Glutamatergic neuron (in vitro differentiated cells): ENCODE measurements around the gene RAP1A. TPM values are rescaled to one million over a fixed set of nuclear protein-coding genes. Genes with fewer than 3 reads are reported as not detected.

Source experiments
- DNase-seq: peaks from one replicate; pipeline ENCODE4 v3.0.0; 2022
- H3K27ac Mint-ChIP-seq: one replicate; pipeline ENCODE4 v1.8.0; 2020; ENCODE audit warnings: mild to moderate bottlenecking, mixed read lengths, inconsistent platforms; ENCODE audit not compliant: unreplicated experiment
- H3K27me3 Mint-ChIP-seq: one replicate; pipeline ENCODE4 v1.8.0; 2020; ENCODE audit warnings: mild to moderate bottlenecking, moderate library complexity, mixed read lengths, inconsistent platforms; ENCODE audit not compliant: unreplicated experiment
- H3K36me3 Mint-ChIP-seq: one replicate; pipeline ENCODE4 v1.8.0; 2020; ENCODE audit warnings: mild to moderate bottlenecking, mixed read lengths, inconsistent platforms; ENCODE audit not compliant: unreplicated experiment
- H3K4me1 Mint-ChIP-seq: one replicate; pipeline ENCODE4 v1.8.0; 2020; ENCODE audit warnings: mild to moderate bottlenecking, low read depth, mixed read lengths, inconsistent platforms; ENCODE audit not compliant: unreplicated experiment
- H3K4me3 Mint-ChIP-seq: one replicate; pipeline ENCODE4 v1.8.0; 2020; ENCODE audit warnings: mild to moderate bottlenecking, mixed read lengths, inconsistent platforms; ENCODE audit not compliant: unreplicated experiment
- H3K9me3 Mint-ChIP-seq: one replicate; pipeline ENCODE4 v1.8.0; 2020; ENCODE audit warnings: mild to moderate bottlenecking, moderate library complexity, mixed read lengths, inconsistent platforms; ENCODE audit not compliant: unreplicated experiment
- long read RNA-seq: library from polyadenylated mRNA; unstranded; transcript quantifications from one replicate; pipeline ENCODE4 v2.0.0, GENCODE V29; 2020; ENCODE audit not compliant: unreplicated experiment
- total RNA-seq: library from RNA; stranded (reverse); fragmentation: NEBNext Ultra II Directional; extraction: Animal tissue kit (Norgen Biotek cat#: 25700); gene quantifications from one replicate; pipeline ENCODE4 v1.2.1, GENCODE V29; 2021; ENCODE audit not compliant: unreplicated experiment
- TF ChIP-seq, protein P1 (sequence below): fragments of 200-600 bp; sonication (generic); IDR thresholded peaks from one replicate; pipeline ENCODE4 v1.5.0; 2021; ENCODE audit not compliant: partially characterized antibody, unreplicated experiment

Gene RAP1A
- total RNA-seq = 17.9 TPM
- long read RNA-seq, full-length matches to known transcripts = 2 of 2 reads
- long read RNA-seq, partial matches to known transcripts = 0 of 2 reads
- long read RNA-seq, other reads (novel, unspliced or antisense) = 0 of 2 reads

DNA sequence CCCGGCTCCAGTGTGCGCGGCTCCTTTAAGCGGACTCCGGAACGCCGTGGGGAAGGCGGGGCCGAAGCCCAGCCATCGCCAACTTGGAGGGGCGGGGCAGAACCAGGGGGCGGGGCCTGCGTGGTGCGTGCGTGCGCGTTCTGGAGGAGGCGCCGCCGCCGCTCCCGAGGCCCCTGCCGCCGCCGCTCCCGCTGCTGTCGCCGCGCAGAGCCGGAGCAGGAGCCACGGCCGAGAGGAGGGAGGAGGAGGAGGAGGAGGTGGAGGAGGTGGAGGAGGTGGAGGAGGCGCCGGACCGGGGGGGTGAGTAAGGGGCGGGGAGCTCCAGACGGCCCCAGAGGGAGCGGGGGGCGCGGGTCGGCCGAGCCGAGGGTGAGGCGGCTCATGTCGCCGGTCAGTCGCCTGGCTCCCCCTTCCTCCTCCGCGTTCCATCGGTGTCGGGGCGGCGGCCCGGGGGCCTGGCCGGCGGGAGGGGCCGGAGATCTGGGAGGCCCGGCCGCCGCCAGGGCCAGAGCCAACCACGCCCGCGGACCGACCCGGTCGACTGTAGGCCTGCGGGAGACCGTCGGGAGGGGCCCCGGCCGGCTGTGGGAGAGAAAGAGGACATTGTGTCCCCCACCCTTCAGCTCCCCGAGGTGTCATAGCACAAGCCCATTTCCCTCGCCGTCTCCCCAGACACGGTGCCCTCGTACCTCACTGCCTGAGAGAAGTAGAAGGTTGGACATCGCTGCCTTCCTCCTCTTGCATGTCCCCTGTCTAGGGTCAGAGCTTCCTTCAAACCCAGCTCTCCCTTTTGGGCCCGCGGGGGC, at the start of gene RAP1A:
RAP1A (plus strand) TSS at position 155 of the 806 bp plus-strand sequence. CDS start 71,572 bp downstream, outside the sequence.
- Mint-ChIP-seq H3K4me1 (peaks cover 18% of the 10 kb centered on the region), H3K36me3 (no peaks in the 10 kb centered on the region), H3K27ac (peak within 1 kb of the TSS; percentile 68), H3K9me3 (peaks cover 3% of the 10 kb centered on the region), H3K4me3 (peak within 1 kb of the TSS; percentile 92), H3K27me3 (no peaks in the 10 kb centered on the region)
- peak; percentile 98 for DNase-seq
- TF ChIP-seq, protein P1, sequence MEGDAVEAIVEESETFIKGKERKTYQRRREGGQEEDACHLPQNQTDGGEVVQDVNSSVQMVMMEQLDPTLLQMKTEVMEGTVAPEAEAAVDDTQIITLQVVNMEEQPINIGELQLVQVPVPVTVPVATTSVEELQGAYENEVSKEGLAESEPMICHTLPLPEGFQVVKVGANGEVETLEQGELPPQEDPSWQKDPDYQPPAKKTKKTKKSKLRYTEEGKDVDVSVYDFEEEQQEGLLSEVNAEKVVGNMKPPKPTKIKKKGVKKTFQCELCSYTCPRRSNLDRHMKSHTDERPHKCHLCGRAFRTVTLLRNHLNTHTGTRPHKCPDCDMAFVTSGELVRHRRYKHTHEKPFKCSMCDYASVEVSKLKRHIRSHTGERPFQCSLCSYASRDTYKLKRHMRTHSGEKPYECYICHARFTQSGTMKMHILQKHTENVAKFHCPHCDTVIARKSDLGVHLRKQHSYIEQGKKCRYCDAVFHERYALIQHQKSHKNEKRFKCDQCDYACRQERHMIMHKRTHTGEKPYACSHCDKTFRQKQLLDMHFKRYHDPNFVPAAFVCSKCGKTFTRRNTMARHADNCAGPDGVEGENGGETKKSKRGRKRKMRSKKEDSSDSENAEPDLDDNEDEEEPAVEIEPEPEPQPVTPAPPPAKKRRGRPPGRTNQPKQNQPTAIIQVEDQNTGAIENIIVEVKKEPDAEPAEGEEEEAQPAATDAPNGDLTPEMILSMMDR = no peak

DNA sequence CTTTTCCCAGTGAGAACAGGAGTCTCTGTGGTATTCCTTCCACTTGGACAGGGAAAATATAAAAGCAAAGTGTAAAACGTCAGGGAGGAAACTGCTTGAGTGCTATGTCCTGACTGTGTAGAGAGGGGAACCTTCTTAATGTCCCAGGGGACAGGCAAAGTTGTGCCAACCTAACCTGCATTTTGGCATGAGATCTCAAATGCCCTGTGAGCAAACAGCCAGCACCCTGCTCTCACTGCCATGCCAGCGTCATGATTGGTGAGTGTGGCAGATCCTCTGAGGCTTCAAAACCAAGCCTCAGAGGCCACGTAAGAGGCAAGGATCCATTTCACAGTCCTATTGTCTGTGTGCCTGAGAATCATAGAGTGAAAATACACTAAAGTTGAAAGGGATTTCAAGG, 49.7 kb upstream of the RAP1A start:
- Mint-ChIP-seq H3K4me3 (no peak overlapping the region), H3K36me3 (no peaks in the 10 kb centered on the region), H3K4me1 (no peaks in the 10 kb centered on the region), H3K9me3 (no peaks in the 10 kb centered on the region), H3K27ac (no peak overlapping the region), H3K27me3 (peaks cover 2% of the 10 kb centered on the region)
- TF ChIP-seq, protein P1 = no peak
- no peak for DNase-seq

DNA sequence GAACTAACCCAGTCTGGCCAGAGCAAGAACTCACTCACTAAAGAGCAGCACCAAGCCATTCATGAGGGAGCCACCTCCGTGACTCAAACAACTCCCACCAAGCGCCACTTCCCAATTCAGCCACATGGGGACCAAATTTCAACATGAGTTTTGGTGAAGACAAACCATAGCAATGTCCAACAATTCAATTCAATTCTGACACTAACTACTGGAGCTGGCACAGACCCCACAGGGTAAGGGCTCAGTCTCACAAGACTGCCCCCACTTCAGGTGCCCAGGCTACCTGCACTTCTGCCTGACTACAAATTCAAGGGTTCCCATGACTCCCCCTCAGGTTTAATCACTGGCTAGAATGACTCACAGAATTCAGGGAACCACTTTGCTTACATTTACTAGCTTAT, 48.8 kb upstream of the RAP1A start:
- Mint-ChIP-seq H3K27me3 (peaks cover 2% of the 10 kb centered on the region), H3K4me1 (no peaks in the 10 kb centered on the region), H3K27ac (no peak overlapping the region), H3K36me3 (no peaks in the 10 kb centered on the region), H3K4me3 (no peak overlapping the region), H3K9me3 (no peaks in the 10 kb centered on the region)
- peak; percentile 37 for DNase-seq
- TF ChIP-seq, protein P1 = peak; percentile 21

DNA sequence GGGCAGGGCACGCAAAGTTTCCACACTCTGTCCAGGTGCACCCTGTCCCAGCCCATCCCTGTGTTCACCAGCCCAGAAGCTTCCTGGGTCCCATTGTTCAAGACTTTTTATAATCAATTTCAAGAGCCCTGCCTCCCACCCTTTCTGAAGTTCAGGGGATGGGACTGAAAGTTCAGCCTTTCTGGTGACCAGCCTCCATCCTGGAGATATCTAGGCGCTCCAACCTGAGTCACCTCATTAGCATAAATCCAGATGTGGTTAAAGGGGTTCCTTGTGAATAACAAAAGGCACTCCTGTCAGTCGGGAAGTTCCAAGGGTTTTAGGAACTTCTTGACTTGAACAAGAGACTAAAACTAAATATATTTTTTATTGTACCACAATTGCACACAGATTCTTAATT, 48.4 kb upstream of the RAP1A start:
- peaks cover 2% of the 10 kb centered on the region for H3K27me3 Mint-ChIP-seq
- H3K4me1 Mint-ChIP-seq = no peaks in the 10 kb centered on the region
- no peak overlapping the region for H3K4me3 Mint-ChIP-seq
- H3K36me3 Mint-ChIP-seq = no peaks in the 10 kb centered on the region
- H3K9me3 Mint-ChIP-seq = no peaks in the 10 kb centered on the region
- TF ChIP-seq, protein P1 = no peak
- no peak overlapping the region for H3K27ac Mint-ChIP-seq
- DNase-seq = no peak

DNA sequence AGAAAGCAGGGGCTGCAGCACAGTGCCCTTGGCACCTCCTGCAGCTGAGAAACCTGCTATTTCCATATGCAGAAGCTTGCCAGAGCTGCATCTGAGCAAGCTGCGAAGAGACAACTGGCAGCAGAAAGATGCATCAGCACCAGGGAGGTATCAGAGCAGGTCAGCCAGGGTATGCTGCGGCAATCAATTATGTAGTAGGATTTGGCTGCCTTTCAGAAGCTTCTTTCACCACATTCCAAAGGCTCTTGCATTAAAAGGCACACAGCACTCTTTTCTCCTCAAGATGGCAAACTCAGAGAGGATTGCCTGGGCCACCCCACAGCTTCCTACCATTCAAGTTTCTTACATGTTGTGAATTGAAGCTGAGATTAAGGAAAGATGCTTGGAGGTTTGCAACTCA, 47.6 kb upstream of the RAP1A start:
- DNase-seq = no peak
- TF ChIP-seq, protein P1 = no peak
- Mint-ChIP-seq H3K4me3 (no peak overlapping the region), H3K27me3 (peaks cover 2% of the 10 kb centered on the region), H3K9me3 (no peaks in the 10 kb centered on the region), H3K36me3 (no peaks in the 10 kb centered on the region), H3K4me1 (no peaks in the 10 kb centered on the region), H3K27ac (no peak overlapping the region)
